Suprapubic skin (tissue), 4 donors: Measurements from ENCODE around the gene SLC26A8. TPM values are rescaled to one million over a fixed set of nuclear protein-coding genes. Genes with fewer than 3 reads are reported as not detected.

Source experiments
- DNase-seq, 2 donors: peaks; one replicate each; pipeline ENCODE4 v3.0.0-alpha.2; 2019; ENCODE audit warnings: low spot score in 2 of 2
- H3K27ac ChIP-seq: fragments of 200-600 bp; sonication (generic); one replicate; pipeline ENCODE4 v1.5.1; 2019
- H3K27me3 ChIP-seq: fragments of 200-600 bp; sonication (generic); one replicate; pipeline ENCODE4 v1.5.1; 2019
- H3K36me3 ChIP-seq: fragments of 200-600 bp; sonication (generic); one replicate; pipeline ENCODE4 v1.5.1; 2019
- H3K4me1 ChIP-seq: fragments of 200-600 bp; sonication (generic); one replicate; pipeline ENCODE4 v1.5.1; 2019
- H3K4me3 ChIP-seq: fragments of 200-600 bp; sonication (generic); one replicate; pipeline ENCODE4 v1.5.1; 2019; ENCODE audit warnings: mild to moderate bottlenecking
- H3K9me3 ChIP-seq: fragments of 200-600 bp; sonication (generic); one replicate; pipeline ENCODE4 v1.5.1; 2019
- CTCF ChIP-seq, 2 donors: fragments of 200-600 bp in 1 of 2; fragments of 450-650 bp in 1 of 2; sonication (generic) in 1 of 2; IDR thresholded peaks; one replicate each; pipeline ENCODE4 v1.5.1; 2016 to 2019; ENCODE audit warnings: antibody characterized with exemption in 2 of 2, mild to moderate bottlenecking in 1 of 2, moderate library complexity in 1 of 2
- EP300 ChIP-seq: sonication (generic); formaldehyde crosslinking; IDR thresholded peaks from one replicate; pipeline ENCODE4 v1.6.1; 2017; ENCODE audit warnings: antibody characterized with exemption
- POLR2A ChIP-seq, 2 donors: fragments of 450-650 bp; IDR thresholded peaks; one replicate each; pipeline ENCODE4 v1.6.1; 2017; ENCODE audit warnings: antibody characterized with exemption in 2 of 2, mild to moderate bottlenecking in 2 of 2, moderate library complexity in 2 of 2
- POLR2AphosphoS5 ChIP-seq, 3 donors: sonication (generic); formaldehyde crosslinking; IDR thresholded peaks; one replicate each; pipeline ENCODE4 v1.6.1; 2017; ENCODE audit warnings: antibody characterized with exemption in 3 of 3
- WGBS: methylation state at CpG from one replicate; pipeline ENCODE4 v1.1.5; 2018; 5-methylcytosine and 5-hydroxymethylcytosine counted together
- total RNA-seq, 4 donors: library from RNA; depleted of rRNA; stranded (reverse); fragments of >200 nt; gene quantifications; one replicate each; pipeline ENCODE4 v1.1.0, GENCODE V29; 2016

Gene SLC26A8
- total RNA-seq, 4 donors from 2014 or later, result not detected

- Histone ChIP-seq H3K4me3 (no peak overlapping the region), H3K27me3 (no peaks in the 10 kb centered on the region), H3K9me3 (no peaks in the 10 kb centered on the region), H3K36me3 (no peaks in the 10 kb centered on the region), H3K4me1 (peaks cover 41% of the 10 kb centered on the region), H3K27ac (no peak overlapping the region)
- TF ChIP-seq EP300 (no peak), CTCF (IDR thresholded peaks at IDR 0.05) (no peak), POLR2A (IDR thresholded peaks at IDR 0.05) (no peak), POLR2AphosphoS5 (IDR thresholded peaks at IDR 0.05) (no peak)
- no peak for DNase-seq
Observed at GRCh38 chr6:36040958-36041357, 16.5 kb upstream of the SLC26A8 start.

GRCh38 chr6:36039112-36039511 is 14.7 kb upstream of the SLC26A8 start:
- Histone ChIP-seq H3K36me3 (no peaks in the 10 kb centered on the region), H3K4me3 (no peak overlapping the region), H3K27me3 (no peaks in the 10 kb centered on the region), H3K9me3 (no peaks in the 10 kb centered on the region), H3K27ac (no peak overlapping the region), H3K4me1 (peaks cover 53% of the 10 kb centered on the region)
- no peak for DNase-seq
- no peak for TF ChIP-seq EP300
- no peak for TF ChIP-seq POLR2AphosphoS5 (IDR thresholded peaks at IDR 0.05)
- no peak for TF ChIP-seq POLR2A (IDR thresholded peaks at IDR 0.05)
- no peak for TF ChIP-seq CTCF (IDR thresholded peaks at IDR 0.05)

GRCh38 chr6:36038120-36038876 is 13.9 kb upstream of the SLC26A8 start:
- no peak overlapping the region for H3K4me3 ChIP-seq
- no peaks in the 10 kb centered on the region for H3K9me3 ChIP-seq
- no peaks in the 10 kb centered on the region for H3K27me3 ChIP-seq
- 53% methylated on average over 4 of the region's 4 CpGs for WGBS
- no peak overlapping the region for H3K27ac ChIP-seq
- no peak for TF ChIP-seq POLR2AphosphoS5 (IDR thresholded peaks at IDR 0.05)
- TF ChIP-seq CTCF (IDR thresholded peaks at IDR 0.05), result no peak
- TF ChIP-seq EP300, result no peak
- TF ChIP-seq POLR2A (IDR thresholded peaks at IDR 0.05), result no peak
- DNase-seq, result no peak
- H3K4me1 ChIP-seq, result peaks cover 61% of the 10 kb centered on the region
- H3K36me3 ChIP-seq, result no peaks in the 10 kb centered on the region

- no peaks in the 10 kb centered on the region for H3K9me3 ChIP-seq
- H3K4me1 ChIP-seq, result peaks cover 80% of the 10 kb centered on the region
Observed at GRCh38 chr6:36035225-36035624, 10.8 kb upstream of the SLC26A8 start.

More at GRCh38 chr6:36035225-36035624, 10.8 kb upstream of the SLC26A8 start:
- 59% methylated on average over 4 of the region's 4 CpGs for WGBS
- Histone ChIP-seq H3K27me3 (no peaks in the 10 kb centered on the region), H3K4me3 (no peak overlapping the region), H3K27ac (no peak overlapping the region), H3K36me3 (no peaks in the 10 kb centered on the region)
- TF ChIP-seq CTCF (IDR thresholded peaks at IDR 0.05), result no peak
- TF ChIP-seq EP300, result no peak
- no peak for TF ChIP-seq POLR2A (IDR thresholded peaks at IDR 0.05)
- TF ChIP-seq POLR2AphosphoS5 (IDR thresholded peaks at IDR 0.05), result no peak
- no peak for DNase-seq
